Bladder microvascular endothelial cell (primary cell): ENCODE measurements around the gene MATN1. TPM values are rescaled to one million over a fixed set of nuclear protein-coding genes. Genes with fewer than 3 reads are reported as not detected.

Experiments
- total RNA-seq: library from RNA; depleted of rRNA; stranded (reverse); fragments of >200 nt; gene quantifications from 2 replicates; pipeline ENCODE4 v1.2.3, GENCODE V29; 2014

The MATN1 gene, protein sequence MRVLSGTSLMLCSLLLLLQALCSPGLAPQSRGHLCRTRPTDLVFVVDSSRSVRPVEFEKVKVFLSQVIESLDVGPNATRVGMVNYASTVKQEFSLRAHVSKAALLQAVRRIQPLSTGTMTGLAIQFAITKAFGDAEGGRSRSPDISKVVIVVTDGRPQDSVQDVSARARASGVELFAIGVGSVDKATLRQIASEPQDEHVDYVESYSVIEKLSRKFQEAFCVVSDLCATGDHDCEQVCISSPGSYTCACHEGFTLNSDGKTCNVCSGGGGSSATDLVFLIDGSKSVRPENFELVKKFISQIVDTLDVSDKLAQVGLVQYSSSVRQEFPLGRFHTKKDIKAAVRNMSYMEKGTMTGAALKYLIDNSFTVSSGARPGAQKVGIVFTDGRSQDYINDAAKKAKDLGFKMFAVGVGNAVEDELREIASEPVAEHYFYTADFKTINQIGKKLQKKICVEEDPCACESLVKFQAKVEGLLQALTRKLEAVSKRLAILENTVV
- total RNA-seq, result 0.13 and 0.16 TPM in 2 replicates

DNA sequence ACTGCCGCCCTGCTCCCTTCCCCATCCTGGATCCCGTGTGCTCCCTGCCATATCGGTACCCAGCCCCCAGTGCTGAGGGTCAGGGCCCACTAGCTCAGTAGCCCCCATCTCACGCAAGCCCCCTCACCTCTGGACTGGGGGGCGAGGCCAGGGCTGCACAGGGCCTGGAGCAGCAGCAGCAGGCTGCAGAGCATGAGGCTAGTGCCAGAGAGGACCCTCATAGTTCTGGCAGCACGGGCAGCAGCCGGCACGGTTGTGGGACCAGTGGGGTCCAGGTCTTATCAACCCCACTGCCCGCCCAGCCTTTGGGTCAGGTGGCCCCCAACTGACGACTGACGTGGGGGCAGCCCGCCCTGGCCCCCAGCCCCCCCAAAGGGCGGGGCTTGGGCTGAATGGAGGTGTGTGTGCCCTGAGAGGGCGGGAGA is at the start of gene MATN1:
TSS of gene MATN1 (minus strand) at position 255 of the 425 bp plus-strand sequence. CDS start at position 221, 34 bp downstream.

DNA sequence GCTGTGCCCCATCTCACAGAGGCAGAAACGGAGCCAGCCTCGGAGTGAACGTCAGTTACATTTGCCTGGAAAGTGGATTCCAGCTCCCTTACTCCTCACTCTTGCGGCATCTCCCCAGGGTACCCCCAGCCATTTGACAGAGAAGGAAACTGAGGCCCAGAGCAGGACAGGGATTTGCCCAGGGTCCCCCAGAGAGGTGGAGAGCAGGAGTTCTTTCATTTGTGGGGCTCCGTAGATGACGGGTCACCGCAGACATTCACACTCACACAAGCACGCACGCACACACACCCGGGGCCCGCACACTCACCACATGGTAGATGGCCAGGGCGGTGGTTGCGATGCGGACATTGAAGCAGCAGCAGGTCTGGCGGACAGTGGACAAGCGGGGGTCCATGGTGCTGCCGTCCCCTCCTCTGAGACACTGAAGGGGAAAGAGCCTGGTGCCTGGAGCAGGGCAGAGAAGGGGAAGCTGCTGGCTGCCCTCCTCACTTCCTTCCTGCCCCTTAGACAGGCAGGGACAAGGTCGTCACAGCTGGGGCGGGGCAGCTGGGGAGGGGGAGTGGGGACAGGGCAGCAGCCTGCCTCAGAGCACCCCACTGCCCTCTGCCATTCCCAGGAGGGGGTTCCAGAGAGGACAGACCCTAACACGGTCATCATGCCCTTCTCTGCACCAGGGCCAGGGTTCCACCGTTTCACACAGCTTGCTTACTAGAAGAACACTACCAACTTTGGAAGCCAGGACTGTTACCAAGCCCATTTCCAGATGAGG is 34.2 kb upstream of the MATN1 start, which contains the start of gene LAPTM5:
TSS of gene LAPTM5 (minus strand) at position 423 of the 769 bp plus-strand sequence. CDS start at position 394, 29 bp downstream.

Other genes starting within 250 kb of the MATN1 start
- 11.2 and 74.1 TPM in 2 replicates for gene LAPTM5, start 34.2 kb upstream of the MATN1 start, total RNA-seq
- 5.3 and 44.7 TPM in 2 replicates for gene SDC3, start 185.2 kb upstream of the MATN1 start, total RNA-seq